ENCODE results near the gene UBE2E2. TPM values are rescaled to one million over a fixed set of nuclear protein-coding genes. Genes with fewer than 3 reads are reported as not detected.

UBE2E2 gene
- total RNA-seq, 3 donors from 2014 or later: 4.8 to 24.4 (median 8.9) TPM

GRCh38 chr3:23324745-23325144, 121.6 kb downstream of the UBE2E2 start:
- DNase-seq: no peak
- Histone ChIP-seq H3K4me3 (no peak overlapping the region), H3K36me3 (ENCODE audit: low read depth) (no peaks in the 10 kb centered on the region), H3K4me1 (ENCODE audit: low read depth) (no peaks in the 10 kb centered on the region), H3K9me3 (no peaks in the 10 kb centered on the region)
- no peak for ATAC-seq
- intact Hi-C loops (cut with DNase I, micrococcal nuclease): no loop called here
- no peak for TF ChIP-seq CTCF (IDR thresholded peaks at IDR 0.05)

GRCh38 chr3:23325466-23326065, 122.4 kb downstream of the UBE2E2 start:
- intact Hi-C loops (cut with DNase I, micrococcal nuclease): no loop called here
- ATAC-seq (no peak), DNase-seq (no peak)
- Histone ChIP-seq H3K9me3 (no peaks in the 10 kb centered on the region), H3K36me3 (ENCODE audit: low read depth) (no peaks in the 10 kb centered on the region), H3K4me3 (no peak overlapping the region), H3K4me1 (ENCODE audit: low read depth) (no peaks in the 10 kb centered on the region)
- TF ChIP-seq CTCF (IDR thresholded peaks at IDR 0.05): no peak

- intact Hi-C loops (cut with DNase I, micrococcal nuclease): no loop called here
- Histone ChIP-seq H3K4me1 (ENCODE audit: low read depth) (no peaks in the 10 kb centered on the region), H3K4me3 (no peak overlapping the region), H3K9me3 (no peaks in the 10 kb centered on the region), H3K36me3 (ENCODE audit: low read depth) (no peaks in the 10 kb centered on the region)
- ATAC-seq: no peak
- TF ChIP-seq CTCF (IDR thresholded peaks at IDR 0.05): no peak
- DNase-seq: no peak
Observed at GRCh38 chr3:23329471-23330105, 126.5 kb downstream of the UBE2E2 start.

GRCh38 chr3:23330568-23330967, 127.4 kb downstream of the UBE2E2 start:
- no peaks in the 10 kb centered on the region for H3K9me3 ChIP-seq
- no peak for ATAC-seq
- no peaks in the 10 kb centered on the region for H3K4me1 ChIP-seq (ENCODE audit: low read depth)
- TF ChIP-seq CTCF (IDR thresholded peaks at IDR 0.05): no peak
- no peak for DNase-seq
- intact Hi-C loops (cut with DNase I, micrococcal nuclease): no loop called here
- no peaks in the 10 kb centered on the region for H3K36me3 ChIP-seq (ENCODE audit: low read depth)
- no peak overlapping the region for H3K4me3 ChIP-seq

- H3K36me3 ChIP-seq (ENCODE audit: low read depth): no peaks in the 10 kb centered on the region
- intact Hi-C loops (cut with DNase I, micrococcal nuclease): no loop called here
- DNase-seq (no peak), ATAC-seq (no peak)
- no peaks in the 10 kb centered on the region for H3K4me1 ChIP-seq (ENCODE audit: low read depth)
- no peaks in the 10 kb centered on the region for H3K9me3 ChIP-seq
- H3K4me3 ChIP-seq: no peak overlapping the region
- TF ChIP-seq CTCF (IDR thresholded peaks at IDR 0.05): no peak
Observed at GRCh38 chr3:23331141-23331935, 128.2 kb downstream of the UBE2E2 start.
